GM19239 (cell line): ENCODE measurements around the gene HLA-DQB2.
"Not testable (repeated sequence)": the region's sequence is repeated elsewhere in the genome, so short reads cannot be mapped to it uniquely, and the experiment has no call there.

Experiments
- DNase-seq: peaks from one replicate; pipeline ENCODE4 v3.0.0; 2011; ENCODE audit warnings: low spot score; ENCODE audit not compliant: insufficient read length
- FAIRE-seq: peaks from 2 replicates; lab custom pipeline; 2011; peaks lifted over from hg19 to GRCh38; lab: Jason Lieb, UNC

HLA-DQB2 gene

GRCh38 chr6:32752580-32752979 is 10.8 kb downstream of the HLA-DQB2 start:
- DNase-seq (no peak), FAIRE-seq (no peak)

GRCh38 chr6:32745649-32746048 is 17.7 kb downstream of the HLA-DQB2 start:
- not testable (repeated sequence) for DNase-seq
- FAIRE-seq = peak; percentile 92

- DNase-seq = no peak
- FAIRE-seq = no peak
Observed at GRCh38 chr6:32744776-32745175, 18.6 kb downstream of the HLA-DQB2 start.

- DNase-seq (no peak), FAIRE-seq (no peak)
Observed at GRCh38 chr6:32742374-32742773, 21.0 kb downstream of the HLA-DQB2 start.

- FAIRE-seq (no peak), DNase-seq (no peak)
Observed at GRCh38 chr6:32741031-32741960, 22.0 kb downstream of the HLA-DQB2 start, which contains the start of gene HLA-DQA2. Gene HLA-DQA2 (plus strand): TSS chr6:32741391. CDS start chr6:32741444, 53 bp downstream.

- no peak for FAIRE-seq
- DNase-seq = no peak
Observed at GRCh38 chr6:32738126-32738525, 25.2 kb downstream of the HLA-DQB2 start.

GRCh38 chr6:32718879-32719278 is 44.5 kb downstream of the HLA-DQB2 start:
- DNase-seq (no peak), FAIRE-seq (peak; percentile 28)

GRCh38 chr6:32716396-32716795 is 46.9 kb downstream of the HLA-DQB2 start:
- DNase-seq (no peak), FAIRE-seq (peak; percentile 53)

- FAIRE-seq (no peak), DNase-seq (no peak)
Observed at GRCh38 chr6:32713241-32713640, 50.1 kb downstream of the HLA-DQB2 start.

- FAIRE-seq = no peak
- no peak for DNase-seq
Observed at GRCh38 chr6:32709625-32710024, 53.7 kb downstream of the HLA-DQB2 start.
